Measurements from ENCODE around the gene ETV2.
"Not testable (repeated sequence)": the region's sequence is repeated elsewhere in the genome, so short reads cannot be mapped to it uniquely, and the experiment has no call there.

The ETV2 gene

GRCh38 chr19:35641515-35642151 lies at the start of gene ETV2:
Gene ETV2, plus strand, starts transcription at chr19:35641745. Its CDS starts 716 bp downstream, at chr19:35642461.
- DNase-seq (ENCODE audit: low read depth): no peak

DNA sequence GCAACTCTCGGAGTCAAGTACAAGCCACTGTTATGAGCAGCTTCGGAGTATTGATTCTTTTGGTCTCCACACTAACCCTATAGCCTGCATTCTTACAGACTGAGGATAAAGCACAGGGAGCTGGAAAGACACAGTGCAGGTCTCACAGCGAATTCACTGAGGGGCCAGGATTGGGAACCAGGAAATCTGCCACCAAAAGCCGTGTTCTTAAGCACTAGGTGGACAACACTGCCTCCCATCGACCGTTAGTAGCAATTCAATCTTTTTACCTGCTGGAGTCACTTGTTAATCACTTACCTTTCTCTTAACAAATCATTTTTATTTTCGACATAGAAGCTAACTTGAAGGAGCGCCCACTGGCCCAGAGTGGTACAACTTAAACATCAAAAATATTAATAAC lies 49.3 kb upstream of the ETV2 start:
- DNase-seq (ENCODE audit: low read depth): peak; percentile 6

GRCh38 chr19:35595026-35595425 lies 46.5 kb upstream of the ETV2 start:
- DNase-seq (ENCODE audit: low read depth): not testable (repeated sequence)

DNA sequence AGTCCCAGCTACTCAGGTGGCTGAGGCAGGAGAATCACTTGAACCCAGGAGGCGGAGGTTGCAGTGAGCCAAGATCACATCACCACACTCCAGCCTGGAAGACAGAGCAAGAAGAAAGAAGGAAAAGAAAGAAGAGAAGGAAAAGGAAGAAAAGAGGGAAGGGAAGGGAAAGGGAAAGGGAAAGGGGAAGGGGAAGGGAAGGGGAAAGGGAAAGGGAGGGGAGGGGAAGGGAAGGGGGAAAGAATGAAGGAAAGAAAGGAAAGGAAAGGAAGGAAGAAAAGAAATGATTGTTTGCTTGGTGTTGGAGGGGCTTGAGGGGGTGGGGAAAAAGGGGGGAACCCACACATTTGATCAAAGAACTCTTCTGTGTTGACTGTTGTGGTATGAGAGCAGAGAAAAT lies 45.6 kb upstream of the ETV2 start:
- no peak for DNase-seq (ENCODE audit: low read depth)

DNA sequence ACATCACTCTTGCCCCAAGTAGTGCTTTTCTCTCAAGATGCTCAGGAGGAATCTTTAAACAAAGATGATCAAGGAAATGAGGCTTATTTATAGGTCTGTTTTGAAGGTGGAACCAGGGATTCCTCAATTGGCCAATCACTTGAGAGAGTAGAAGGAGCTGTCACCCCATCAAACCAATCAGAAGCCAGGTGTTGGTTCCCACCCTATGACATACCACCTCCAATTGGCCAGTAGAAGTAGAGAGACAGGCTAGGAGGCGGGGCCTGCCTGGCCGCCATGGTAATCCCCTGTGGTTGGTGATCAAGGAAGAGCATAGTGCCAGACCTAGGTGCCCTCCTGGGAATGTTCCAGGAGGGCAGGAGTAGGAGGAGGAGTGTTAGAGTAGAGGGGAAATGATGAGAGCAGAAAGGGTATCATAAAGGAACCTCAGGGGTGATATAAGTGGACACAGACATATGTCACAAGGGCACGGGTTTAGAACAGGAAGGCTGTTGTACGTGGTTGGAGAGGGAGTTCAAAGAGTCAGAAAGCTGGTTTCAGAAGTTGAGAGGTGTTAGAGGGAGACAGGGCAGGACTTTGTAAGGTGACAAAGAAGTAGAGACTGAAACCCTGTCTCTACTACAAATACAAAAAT lies 45.1 kb upstream of the ETV2 start:
- no peak for DNase-seq (ENCODE audit: low read depth)

GRCh38 chr19:35601971-35602370 lies 39.6 kb upstream of the ETV2 start:
- no peak for DNase-seq (ENCODE audit: low read depth)

DNA sequence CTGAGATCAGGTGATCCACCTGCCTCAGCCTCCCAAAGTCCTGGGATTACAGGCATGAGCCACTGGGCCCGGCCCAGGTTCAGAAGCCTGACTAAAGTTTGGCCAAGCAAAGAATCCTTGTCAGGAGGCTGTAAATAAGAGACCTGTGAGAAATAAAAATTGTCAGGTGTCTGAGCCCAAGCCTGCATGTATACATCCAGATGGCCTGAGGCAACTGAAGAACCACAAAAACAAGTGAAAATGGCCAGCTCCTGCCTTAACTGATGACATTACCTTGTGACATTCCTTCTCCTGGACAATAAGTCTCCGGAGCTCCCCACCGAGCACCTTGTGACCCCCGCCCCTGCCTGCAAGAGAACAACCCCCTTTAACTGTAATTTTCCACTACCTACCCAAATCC lies 37.1 kb upstream of the ETV2 start:
- not testable (repeated sequence) for DNase-seq (ENCODE audit: low read depth)

- not testable (repeated sequence) for DNase-seq (ENCODE audit: low read depth)
Observed at GRCh38 chr19:35607170-35607569, 34.4 kb upstream of the ETV2 start.

DNA sequence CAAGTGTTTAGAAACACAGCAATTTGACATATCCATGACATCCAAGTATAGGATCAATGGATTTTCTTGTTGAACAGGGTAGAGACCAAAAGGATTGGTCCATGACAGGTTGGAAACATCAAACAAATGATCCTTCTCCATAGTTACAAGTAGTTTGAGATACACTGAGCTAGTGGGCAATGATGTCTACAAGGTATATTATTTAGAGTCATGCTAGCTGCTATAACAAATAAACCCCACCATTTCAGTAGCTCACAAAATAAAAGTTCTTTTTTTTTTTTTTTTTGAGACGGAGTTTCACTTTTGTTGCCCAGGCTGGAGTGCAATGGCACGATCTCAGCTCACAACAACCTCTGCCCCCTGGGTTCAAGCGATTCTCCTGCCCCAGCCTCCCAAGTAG lies 33.9 kb upstream of the ETV2 start:
- no peak for DNase-seq (ENCODE audit: low read depth)

- DNase-seq (ENCODE audit: low read depth): no peak
Observed at GRCh38 chr19:35608251-35608650, 33.3 kb upstream of the ETV2 start.

DNA sequence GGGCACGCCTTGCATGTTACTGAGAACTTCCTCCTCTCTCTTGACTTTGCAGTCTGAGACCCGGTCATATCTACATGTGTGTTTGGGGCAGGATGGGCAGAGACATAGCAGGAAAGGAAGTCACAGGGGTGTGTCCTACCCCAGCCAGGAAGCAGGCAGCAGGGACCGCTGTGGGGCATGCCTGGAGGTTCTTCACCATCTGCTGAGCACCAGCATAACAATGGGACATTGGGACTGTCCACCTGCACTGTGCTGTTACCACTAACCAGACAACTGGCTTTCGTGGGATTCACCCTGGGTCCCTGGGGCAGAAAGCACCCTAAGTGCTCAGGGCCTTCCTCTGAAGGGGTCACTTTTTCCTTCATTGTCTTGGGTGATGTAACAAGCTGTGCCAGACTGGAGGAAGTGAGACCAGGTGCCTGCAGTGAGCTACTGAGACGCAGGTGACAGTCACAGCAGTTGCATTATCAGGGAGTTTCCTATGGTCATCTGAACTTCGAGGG lies 31.6 kb upstream of the ETV2 start:
- no peak for DNase-seq (ENCODE audit: low read depth)

DNA sequence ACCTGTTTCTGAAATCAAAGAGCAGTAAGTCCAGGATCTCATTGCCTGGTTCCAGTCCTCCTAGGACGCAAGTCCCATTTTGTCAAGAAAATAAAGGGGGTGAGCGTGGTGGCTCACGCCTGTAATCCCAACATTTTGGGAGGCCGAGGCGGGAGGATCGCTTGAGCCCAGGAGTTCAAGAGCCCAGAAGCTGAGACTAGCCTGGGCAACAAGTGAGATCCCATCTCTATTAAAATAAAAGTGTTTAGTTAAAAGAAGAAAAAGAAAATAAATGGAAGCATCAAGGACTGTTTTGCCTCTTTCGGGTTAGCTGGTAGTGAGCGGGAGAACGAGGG lies 29.4 kb upstream of the ETV2 start:
- no peak for DNase-seq (ENCODE audit: low read depth)

DNA sequence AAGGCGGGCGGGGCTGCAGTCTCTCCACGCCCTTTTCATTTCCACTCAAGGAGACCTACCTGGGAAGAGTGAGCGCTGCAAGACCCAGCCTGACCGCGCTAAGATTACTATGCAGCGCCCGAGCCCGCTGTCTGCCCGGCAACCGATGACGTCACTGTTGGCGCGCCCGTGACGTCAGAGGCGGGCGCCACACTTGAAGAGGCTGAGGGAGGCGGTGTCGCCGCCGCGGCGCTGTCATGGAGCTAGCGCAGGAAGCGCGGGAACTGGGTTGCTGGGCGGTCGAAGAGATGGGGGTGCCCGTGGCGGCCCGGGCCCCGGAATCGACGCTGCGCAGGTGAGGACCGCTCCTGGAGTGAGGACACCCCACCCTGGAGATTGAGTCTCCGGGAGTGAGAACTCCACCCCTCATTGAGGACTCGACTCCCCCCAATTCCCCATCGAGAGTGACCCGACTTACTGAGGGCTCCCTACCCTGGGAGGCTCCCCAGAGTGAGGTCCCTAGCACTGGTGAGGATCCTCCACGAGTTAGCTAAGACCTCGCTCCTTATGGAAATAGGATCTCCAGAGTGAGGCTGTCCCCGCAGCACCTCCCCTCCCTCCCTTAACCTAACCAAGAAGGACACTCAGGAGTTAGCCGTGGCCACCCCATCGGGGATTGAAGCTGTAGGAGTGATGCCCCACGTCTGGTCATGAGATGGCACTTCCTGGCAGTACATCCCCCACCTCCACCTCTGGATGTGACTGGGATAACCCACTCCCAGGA lies 28.8 kb upstream of the ETV2 start, which contains the start of gene HAUS5:
TSS of gene HAUS5 (plus strand) at position 177 of the 763 bp plus-strand sequence. CDS start at position 237, 60 bp downstream.
- DNase-seq (ENCODE audit: low read depth): peak; percentile 78

- no peak for DNase-seq (ENCODE audit: low read depth)
Observed at GRCh38 chr19:35613574-35613973, 28.0 kb upstream of the ETV2 start.

- DNase-seq (ENCODE audit: low read depth): no peak
Observed at GRCh38 chr19:35615036-35615435, 26.5 kb upstream of the ETV2 start.

DNA sequence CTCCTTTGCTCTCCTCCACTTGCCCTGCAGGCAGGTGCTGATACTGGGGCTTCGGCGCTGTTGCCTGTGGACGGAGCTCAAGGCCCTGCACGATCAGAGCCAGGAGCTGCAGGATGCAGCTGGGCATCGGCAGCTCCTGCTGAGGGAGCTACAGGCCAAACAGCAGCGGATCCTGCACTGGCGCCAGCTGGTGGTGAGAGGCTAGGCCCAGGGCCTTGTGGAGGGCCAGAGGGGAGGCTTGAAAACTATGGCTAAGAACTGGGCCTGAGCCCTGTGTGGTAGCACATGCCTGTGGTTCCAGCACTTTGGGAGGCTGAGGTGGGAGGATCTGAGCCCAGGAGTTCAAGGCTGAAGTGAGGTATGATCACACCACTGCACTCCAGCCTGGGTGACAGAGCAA lies 22.7 kb upstream of the ETV2 start:
- DNase-seq (ENCODE audit: low read depth): no peak

GRCh38 chr19:35619290-35619923 lies 22.1 kb upstream of the ETV2 start:
- DNase-seq (ENCODE audit: low read depth): no peak

- DNase-seq (ENCODE audit: low read depth): no peak
Observed at GRCh38 chr19:35620001-35620400, 21.5 kb upstream of the ETV2 start.

DNA sequence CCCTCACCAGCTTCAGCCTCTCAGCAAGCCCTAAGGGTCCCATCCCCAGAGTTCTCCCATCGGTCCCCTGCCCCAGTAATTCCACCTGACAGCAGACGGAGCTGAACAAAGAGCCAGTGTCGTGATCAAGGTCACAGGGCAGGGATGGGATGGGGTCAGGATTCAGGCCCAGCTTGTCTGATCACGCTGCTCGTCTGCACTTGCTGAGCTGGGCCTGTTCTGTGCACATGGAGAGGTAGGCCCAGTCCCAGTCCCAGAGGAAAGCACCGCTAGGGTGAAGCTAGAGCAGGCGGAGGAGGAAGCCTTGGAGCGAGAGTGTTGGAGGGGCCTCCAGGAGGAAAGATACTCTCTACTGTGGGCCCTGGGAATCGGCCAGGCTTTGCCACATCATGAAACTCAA lies 19.8 kb upstream of the ETV2 start:
- no peak for DNase-seq (ENCODE audit: low read depth)

GRCh38 chr19:35622750-35623149 lies 18.8 kb upstream of the ETV2 start:
- DNase-seq (ENCODE audit: low read depth): no peak

DNA sequence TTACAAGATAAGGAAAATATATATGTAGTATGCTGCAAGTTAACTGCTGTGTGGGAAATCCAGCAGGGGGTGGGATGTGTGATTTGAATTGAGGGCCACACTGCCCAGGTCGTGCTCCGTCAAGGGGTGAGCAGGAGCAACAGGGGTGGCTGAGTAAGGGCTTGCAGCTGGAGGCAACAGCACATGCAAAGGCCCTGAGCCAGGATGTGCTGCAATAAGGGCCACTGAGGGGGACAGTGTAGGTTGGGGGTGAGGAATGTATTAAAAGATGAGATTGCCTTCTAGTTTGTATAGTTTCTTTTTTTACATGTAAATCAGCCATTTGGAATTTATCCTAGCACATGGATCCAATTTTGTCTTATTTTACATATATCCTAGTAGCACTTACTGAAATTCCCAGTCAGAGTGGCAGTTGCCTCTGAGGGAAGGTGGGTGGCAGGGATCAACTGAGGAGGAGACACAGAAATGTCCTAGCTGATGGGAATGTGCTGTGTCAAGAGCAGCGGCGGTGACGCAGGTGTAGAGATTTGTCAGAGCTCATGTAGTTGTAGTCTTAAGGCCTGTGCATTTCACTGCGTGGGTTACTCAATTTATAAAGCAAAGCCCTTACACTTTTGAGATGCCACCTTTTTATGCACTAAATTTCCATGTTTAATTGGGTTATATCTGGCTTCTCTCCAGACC lies 18.1 kb upstream of the ETV2 start:
- no peak for DNase-seq (ENCODE audit: low read depth)

DNA sequence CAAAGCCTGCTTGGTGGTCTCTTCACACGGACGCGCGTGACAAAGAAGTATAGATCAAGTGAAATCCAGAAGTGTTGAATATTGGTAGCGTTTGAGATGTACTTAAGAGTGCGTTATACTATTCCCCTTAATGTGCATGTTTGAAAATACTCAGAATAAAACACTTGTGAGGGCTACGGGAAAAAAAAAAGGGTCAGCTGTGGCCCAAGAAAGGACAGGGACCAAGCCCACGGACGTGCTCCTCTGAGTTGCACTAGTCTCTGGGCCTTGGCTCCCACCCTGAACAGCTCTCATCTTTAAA lies 13.3 kb upstream of the ETV2 start:
- no peak for DNase-seq (ENCODE audit: low read depth)
